ENCODE data around the gene VWA1. TPM values are rescaled to one million over a fixed set of nuclear protein-coding genes. Genes with fewer than 3 reads are reported as not detected.
"Not testable (repeated sequence)": the region's sequence is repeated elsewhere in the genome, so short reads cannot be mapped to it uniquely, and the experiment has no call there.

The VWA1 gene
- total RNA-seq, 2 experiments from 2014 or later = 0.21 to 0.29 TPM

DNA sequence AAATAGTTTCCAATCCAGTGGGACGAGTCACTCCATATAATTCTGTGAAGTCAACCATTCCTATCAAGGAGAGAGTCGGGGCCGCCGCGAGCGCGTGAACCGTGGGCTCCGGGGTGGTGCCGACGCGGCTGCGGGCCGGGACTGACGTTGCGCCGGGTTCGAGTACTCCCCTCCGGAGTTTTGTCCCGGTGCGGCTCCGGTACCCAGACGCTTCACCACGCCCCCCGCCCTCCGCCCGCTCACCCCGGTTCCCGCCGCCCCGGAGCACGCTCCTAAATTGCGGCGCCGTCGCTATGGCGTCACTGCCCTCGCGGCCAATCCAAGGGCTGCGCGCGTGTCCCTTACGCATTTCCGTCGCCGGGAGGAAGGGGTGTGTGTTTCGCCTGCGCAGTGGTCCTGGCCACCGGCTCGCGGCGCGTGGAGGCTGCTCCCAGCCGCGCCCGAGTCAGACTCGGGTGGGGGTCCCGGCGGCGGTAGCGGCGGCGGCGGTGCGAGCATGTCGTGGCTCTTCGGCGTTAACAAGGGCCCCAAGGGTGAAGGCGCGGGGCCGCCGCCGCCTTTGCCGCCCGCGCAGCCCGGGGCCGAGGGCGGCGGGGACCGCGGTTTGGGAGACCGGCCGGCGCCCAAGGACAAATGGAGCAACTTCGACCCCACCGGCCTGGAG is 36.0 kb downstream of the VWA1 start, which contains the start of gene ATAD3B:
ATAD3B (plus strand) TSS at position 377 of the 664 bp plus-strand sequence; CDS start at position 497, 120 bp downstream.
- H3K4me3 Mint-ChIP-seq = peak within 1 kb of the TSS; percentile 93
- DNase-seq (peak; percentile 94), ATAC-seq (peak; percentile 92)
- H3K27ac Mint-ChIP-seq = peak within 1 kb of the TSS; percentile 91
- H3K9me3 Mint-ChIP-seq (ENCODE audit: insufficient read depth) = no peaks in the 10 kb centered on the region
- POLR2A ChIA-PET = no interaction called here
- peaks cover 27% of the 10 kb centered on the region for H3K4me1 Mint-ChIP-seq (ENCODE audit: low read depth)
- peaks cover 2% of the 10 kb centered on the region for H3K36me3 Mint-ChIP-seq (ENCODE audit: low read depth)
- H3K27me3 Mint-ChIP-seq (ENCODE audit: low read depth) = no peaks in the 10 kb centered on the region
- CTCF ChIA-PET = no interaction called here

DNA sequence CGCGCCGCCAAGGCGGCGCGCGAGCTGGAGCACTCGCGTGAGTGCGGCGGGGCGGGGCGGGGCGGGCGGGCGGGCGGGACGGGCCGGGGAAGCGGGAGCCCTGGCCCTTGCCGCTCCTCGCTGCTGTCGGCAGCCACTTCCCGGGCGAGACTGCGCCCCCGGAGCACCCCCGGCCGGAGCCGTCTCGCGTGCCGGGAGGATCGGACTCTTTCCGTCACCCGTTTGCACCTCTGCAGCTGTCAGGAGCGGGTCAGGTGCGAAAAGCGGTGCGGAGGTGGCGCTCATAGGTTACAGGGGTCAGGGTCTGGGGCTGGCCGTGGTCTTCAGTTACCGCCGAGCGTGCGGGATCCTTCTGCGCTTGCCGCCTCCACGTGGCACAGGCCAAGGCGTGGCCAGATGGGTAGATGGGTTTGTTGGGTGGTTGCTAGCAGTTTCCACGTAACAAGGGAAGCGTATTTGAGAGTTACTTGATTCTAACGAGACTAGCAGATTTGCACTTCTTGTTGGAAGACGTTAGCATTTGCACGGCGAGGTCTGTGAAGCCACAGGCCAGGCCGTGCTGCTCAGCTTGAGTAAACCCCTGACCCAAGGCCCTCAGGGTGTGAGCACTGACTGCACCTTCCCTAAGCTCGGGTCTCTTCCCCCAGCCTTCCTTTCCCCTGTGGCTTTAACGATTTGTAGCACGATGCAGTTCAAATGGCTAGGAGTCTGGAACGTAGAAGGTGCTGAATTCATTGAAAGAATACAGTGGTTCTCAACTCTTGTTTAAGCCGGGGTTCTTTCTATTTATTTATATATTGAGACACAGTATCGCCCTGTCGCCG is 36.8 kb downstream of the VWA1 start:
- H3K36me3 Mint-ChIP-seq (ENCODE audit: low read depth); H3K9me3 Mint-ChIP-seq (ENCODE audit: insufficient read depth); H3K27me3 Mint-ChIP-seq (ENCODE audit: low read depth); CTCF ChIA-PET; POLR2A ChIA-PET: not testable (repeated sequence)
- Mint-ChIP-seq H3K4me1 (ENCODE audit: low read depth) (peaks cover 27% of the 10 kb centered on the region), H3K4me3 (peak overlapping the region; percentile 76), H3K27ac (peak overlapping the region; percentile 81)
- ATAC-seq (peak; percentile 56), DNase-seq (peak; percentile 38)

GRCh38 chr1:1476011-1476410 is 40.5 kb downstream of the VWA1 start:
- H3K4me3 Mint-ChIP-seq; POLR2A ChIA-PET; H3K27me3 Mint-ChIP-seq (ENCODE audit: low read depth); H3K27ac Mint-ChIP-seq; DNase-seq; H3K9me3 Mint-ChIP-seq (ENCODE audit: insufficient read depth); ATAC-seq; CTCF ChIA-PET: not testable (repeated sequence)
- Mint-ChIP-seq H3K36me3 (ENCODE audit: low read depth) (peaks cover 28% of the 10 kb centered on the region), H3K4me1 (ENCODE audit: low read depth) (peaks cover 14% of the 10 kb centered on the region)

DNA sequence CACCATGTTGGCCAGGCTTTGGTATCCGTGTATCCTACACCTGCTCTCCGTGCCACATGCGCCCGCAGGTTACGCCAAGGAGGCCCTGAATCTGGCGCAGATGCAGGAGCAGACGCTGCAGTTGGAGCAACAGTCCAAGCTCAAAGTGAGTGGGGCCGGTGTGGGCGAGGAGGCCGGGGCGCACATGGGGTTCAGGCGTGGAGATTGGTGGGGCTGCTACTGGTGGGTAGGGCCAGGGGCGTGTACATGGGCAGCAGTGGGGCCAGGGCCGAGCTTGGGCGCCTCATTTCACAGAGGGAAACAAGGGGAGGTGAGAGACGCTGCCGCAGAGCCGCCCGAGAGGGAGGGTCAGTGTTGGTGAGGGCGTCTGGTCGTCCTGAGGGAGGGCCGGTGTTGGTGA is 41.7 kb downstream of the VWA1 start:
- H3K27me3 Mint-ChIP-seq (ENCODE audit: low read depth) = no peaks in the 10 kb centered on the region
- H3K9me3 Mint-ChIP-seq (ENCODE audit: insufficient read depth) = no peaks in the 10 kb centered on the region
- no peak for ATAC-seq
- no peak for DNase-seq
- H3K4me3 Mint-ChIP-seq = no peak overlapping the region
- H3K27ac Mint-ChIP-seq = no peak overlapping the region
- POLR2A ChIA-PET = no interaction called here
- H3K4me1 Mint-ChIP-seq (ENCODE audit: low read depth) = peaks cover 13% of the 10 kb centered on the region
- peaks cover 32% of the 10 kb centered on the region for H3K36me3 Mint-ChIP-seq (ENCODE audit: low read depth)
- CTCF ChIA-PET = no interaction called here

GRCh38 chr1:1479547-1480487 is 44.3 kb downstream of the VWA1 start:
- peaks cover 1% of the 10 kb centered on the region for H3K4me1 Mint-ChIP-seq (ENCODE audit: low read depth)
- H3K36me3 Mint-ChIP-seq (ENCODE audit: low read depth) = peaks cover 44% of the 10 kb centered on the region
- ATAC-seq = no peak
- H3K27me3 Mint-ChIP-seq (ENCODE audit: low read depth) = no peaks in the 10 kb centered on the region
- no peak for DNase-seq
- no peak overlapping the region for H3K27ac Mint-ChIP-seq
- H3K9me3 Mint-ChIP-seq (ENCODE audit: insufficient read depth) = no peaks in the 10 kb centered on the region
- CTCF ChIA-PET = no interaction called here
- POLR2A ChIA-PET = no interaction called here
- H3K4me3 Mint-ChIP-seq = no peak overlapping the region

GRCh38 chr1:1480488-1480867 is 45.0 kb downstream of the VWA1 start:
- ATAC-seq; POLR2A ChIA-PET; H3K9me3 Mint-ChIP-seq (ENCODE audit: insufficient read depth); DNase-seq; CTCF ChIA-PET; H3K27me3 Mint-ChIP-seq (ENCODE audit: low read depth); H3K4me3 Mint-ChIP-seq; H3K27ac Mint-ChIP-seq; H3K4me1 Mint-ChIP-seq (ENCODE audit: low read depth): not testable (repeated sequence)
- peaks cover 44% of the 10 kb centered on the region for H3K36me3 Mint-ChIP-seq (ENCODE audit: low read depth)

DNA sequence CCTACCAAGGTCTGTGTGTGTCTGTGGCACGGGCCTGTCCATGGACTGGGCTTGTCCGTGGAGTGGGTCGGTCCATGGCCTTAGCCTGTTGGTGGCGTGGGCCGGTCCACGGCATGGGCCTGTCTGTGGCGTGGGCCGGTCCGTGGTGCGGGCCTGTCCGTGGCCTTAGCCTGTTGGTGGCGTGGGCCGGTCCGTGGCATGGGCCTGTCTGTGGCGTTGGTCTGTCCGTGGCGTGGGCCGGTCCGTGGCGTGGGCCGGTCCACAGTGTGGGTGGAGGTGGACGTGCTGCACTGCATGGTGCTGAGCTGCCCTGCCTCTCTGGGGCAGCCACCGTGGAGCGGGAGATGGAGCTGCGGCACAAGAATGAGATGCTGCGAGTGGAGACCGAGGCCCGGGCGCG is 46.3 kb downstream of the VWA1 start:
- H3K4me1 Mint-ChIP-seq (ENCODE audit: low read depth); H3K9me3 Mint-ChIP-seq (ENCODE audit: insufficient read depth); DNase-seq; H3K4me3 Mint-ChIP-seq; H3K27me3 Mint-ChIP-seq (ENCODE audit: low read depth); H3K27ac Mint-ChIP-seq; CTCF ChIA-PET; ATAC-seq; POLR2A ChIA-PET: not testable (repeated sequence)
- peaks cover 41% of the 10 kb centered on the region for H3K36me3 Mint-ChIP-seq (ENCODE audit: low read depth)

- H3K4me3 Mint-ChIP-seq = no peak overlapping the region
- no peak for ATAC-seq
- no peaks in the 10 kb centered on the region for H3K27me3 Mint-ChIP-seq (ENCODE audit: low read depth)
- no peak for DNase-seq
- H3K9me3 Mint-ChIP-seq (ENCODE audit: insufficient read depth) = no peaks in the 10 kb centered on the region
- H3K27ac Mint-ChIP-seq = no peak overlapping the region
- H3K4me1 Mint-ChIP-seq (ENCODE audit: low read depth) = no peaks in the 10 kb centered on the region
- peaks cover 40% of the 10 kb centered on the region for H3K36me3 Mint-ChIP-seq (ENCODE audit: low read depth)
- POLR2A ChIA-PET = no interaction called here
- CTCF ChIA-PET = interaction anchor here (1.0 kb wide), 1 partner anchor 42 kb away, joined by 4 read pairs; no protein-coding TSS in a partner anchor
Observed at GRCh38 chr1:1482856-1483255, 47.4 kb downstream of the VWA1 start.

GRCh38 chr1:1483714-1484113 is 48.2 kb downstream of the VWA1 start:
- DNase-seq (no peak), ATAC-seq (no peak)
- ChIA-PET POLR2A (no interaction called here), CTCF (interaction anchor here (1.0 kb wide), 1 partner anchor 43 kb away, joined by 4 read pairs; no protein-coding TSS in a partner anchor)
- no peaks in the 10 kb centered on the region for H3K9me3 Mint-ChIP-seq (ENCODE audit: insufficient read depth)
- H3K4me1 Mint-ChIP-seq (ENCODE audit: low read depth) = no peaks in the 10 kb centered on the region
- no peak overlapping the region for H3K4me3 Mint-ChIP-seq
- H3K27ac Mint-ChIP-seq = no peak overlapping the region
- H3K36me3 Mint-ChIP-seq (ENCODE audit: low read depth) = peaks cover 45% of the 10 kb centered on the region
- H3K27me3 Mint-ChIP-seq (ENCODE audit: low read depth) = no peaks in the 10 kb centered on the region

DNA sequence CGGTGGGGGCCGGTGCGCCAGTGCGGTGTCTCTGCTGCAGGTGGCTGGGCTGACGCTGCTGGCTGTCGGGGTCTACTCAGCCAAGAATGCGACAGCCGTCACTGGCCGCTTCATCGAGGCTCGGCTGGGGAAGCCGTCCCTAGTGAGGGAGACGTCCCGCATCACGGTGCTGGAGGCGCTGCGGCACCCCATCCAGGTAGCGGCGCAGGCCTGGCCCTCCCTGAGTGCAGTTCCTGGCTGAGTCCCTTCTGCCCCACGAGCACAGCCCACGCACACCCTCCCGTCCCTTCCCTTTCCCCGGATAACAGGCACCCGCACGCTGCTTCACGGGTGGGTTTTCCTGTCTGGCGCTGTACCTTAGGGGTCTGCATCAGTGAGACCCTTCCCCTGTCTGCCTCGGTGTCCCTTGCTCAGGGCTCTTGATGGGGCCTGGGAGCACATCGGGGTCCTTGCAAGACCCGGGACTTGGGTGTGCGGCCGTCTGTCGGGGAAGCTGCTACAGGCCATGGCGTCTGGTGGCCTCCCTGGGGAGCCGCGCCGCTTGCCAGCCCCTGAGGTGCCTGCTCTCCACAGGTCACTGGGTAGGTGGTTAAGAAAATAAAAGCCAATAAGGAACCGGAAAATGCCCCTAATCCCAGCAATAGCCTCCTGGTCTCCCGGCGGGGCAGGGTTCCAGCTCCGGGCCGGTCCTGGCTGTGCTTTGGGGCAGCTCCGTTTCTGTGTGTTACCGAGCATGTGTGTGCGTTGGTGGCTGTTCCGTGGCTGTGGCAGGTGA is 49.7 kb downstream of the VWA1 start:
- DNase-seq; H3K4me3 Mint-ChIP-seq; H3K27ac Mint-ChIP-seq; CTCF ChIA-PET; POLR2A ChIA-PET; H3K4me1 Mint-ChIP-seq (ENCODE audit: low read depth); H3K9me3 Mint-ChIP-seq (ENCODE audit: insufficient read depth); H3K27me3 Mint-ChIP-seq (ENCODE audit: low read depth); ATAC-seq: not testable (repeated sequence)
- peaks cover 48% of the 10 kb centered on the region for H3K36me3 Mint-ChIP-seq (ENCODE audit: low read depth)

DNA sequence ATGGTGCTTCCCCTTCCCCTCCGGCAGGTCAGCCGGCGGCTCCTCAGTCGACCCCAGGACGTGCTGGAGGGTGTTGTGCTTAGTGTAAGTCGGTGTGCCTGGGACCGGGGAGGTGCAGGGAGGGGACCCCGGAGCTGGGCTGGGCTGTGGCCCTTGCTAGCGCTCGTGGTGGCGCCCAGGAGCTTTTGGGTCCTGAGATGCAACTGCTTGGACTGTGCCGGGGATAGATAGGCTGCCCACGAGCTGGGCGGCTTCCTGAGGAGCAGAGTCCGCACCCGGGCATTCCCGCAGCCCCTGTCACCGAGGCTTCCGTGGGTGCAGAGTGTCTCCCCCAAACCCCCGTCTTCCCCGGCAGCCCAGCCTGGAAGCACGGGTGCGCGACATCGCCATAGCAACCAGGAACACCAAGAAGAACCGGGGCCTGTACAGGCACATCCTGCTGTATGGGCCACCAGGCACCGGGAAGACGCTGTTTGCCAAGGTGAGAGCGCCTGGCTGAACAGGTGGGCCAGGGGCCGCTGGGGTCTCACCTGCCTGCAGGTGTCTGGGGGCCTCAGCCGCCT is 50.3 kb downstream of the VWA1 start:
- ATAC-seq; H3K27ac Mint-ChIP-seq; DNase-seq; CTCF ChIA-PET; POLR2A ChIA-PET; H3K9me3 Mint-ChIP-seq (ENCODE audit: insufficient read depth); H3K4me1 Mint-ChIP-seq (ENCODE audit: low read depth); H3K27me3 Mint-ChIP-seq (ENCODE audit: low read depth); H3K4me3 Mint-ChIP-seq: not testable (repeated sequence)
- H3K36me3 Mint-ChIP-seq (ENCODE audit: low read depth) = peaks cover 50% of the 10 kb centered on the region

Measured in activated CD8-positive, alpha-beta T cell treated with anti-CD3 and anti-CD28 coated beads, Interleukin-2, amount 10 ng/mL, durations not matched to agents 7 days and 5 days (primary cell).